Jurkat, Clone E6-1 (cell line): Measurements from ENCODE around the gene ADGRL3.
"Not testable (repeated sequence)": the region's sequence is repeated elsewhere in the genome, so short reads cannot be mapped to it uniquely, and the experiment has no call there.

Source experiments
- DNase-seq: peaks from one replicate; pipeline ENCODE4 v3.0.0-alpha.2; 2011; ENCODE audit warnings: low read depth, low spot score
- H3K4me3 ChIP-seq: 2 replicates; pipeline ENCODE4 v1.5.1; 2011; ENCODE audit warnings: mild to moderate bottlenecking, low read length, control low read depth, moderate library complexity

The ADGRL3 gene

GRCh38 chr4:61786211-61786610 is 586.1 kb downstream of the ADGRL3 start:
- no peak overlapping the region for H3K4me3 ChIP-seq
- DNase-seq = no peak

- DNase-seq = no peak
- no peak overlapping the region for H3K4me3 ChIP-seq
Observed at GRCh38 chr4:61795998-61796397, 595.9 kb downstream of the ADGRL3 start.

GRCh38 chr4:61799794-61800193 is 599.7 kb downstream of the ADGRL3 start:
- no peak overlapping the region for H3K4me3 ChIP-seq

GRCh38 chr4:61805227-61805626 is 605.1 kb downstream of the ADGRL3 start:
- DNase-seq = no peak
- no peak overlapping the region for H3K4me3 ChIP-seq

More at GRCh38 chr4:61799794-61800193, 599.7 kb downstream of the ADGRL3 start:
- no peak for DNase-seq

GRCh38 chr4:61805979-61806378 is 605.9 kb downstream of the ADGRL3 start:
- no peak overlapping the region for H3K4me3 ChIP-seq
- DNase-seq = no peak

- DNase-seq = no peak
- no peak overlapping the region for H3K4me3 ChIP-seq
Observed at GRCh38 chr4:61812171-61812570, 612.0 kb downstream of the ADGRL3 start.

GRCh38 chr4:61817071-61817470 is 616.9 kb downstream of the ADGRL3 start:
- no peak overlapping the region for H3K4me3 ChIP-seq
- no peak for DNase-seq

GRCh38 chr4:61820136-61820535 is 620.0 kb downstream of the ADGRL3 start:
- DNase-seq = no peak
- H3K4me3 ChIP-seq = no peak overlapping the region

GRCh38 chr4:61824454-61824853 is 624.3 kb downstream of the ADGRL3 start:
- no peak for DNase-seq
- H3K4me3 ChIP-seq = no peak overlapping the region

- DNase-seq = no peak
- H3K4me3 ChIP-seq = no peak overlapping the region
Observed at GRCh38 chr4:61827907-61828391, 627.8 kb downstream of the ADGRL3 start.

- no peak overlapping the region for H3K4me3 ChIP-seq
- no peak for DNase-seq
Observed at GRCh38 chr4:61828960-61829359, 628.8 kb downstream of the ADGRL3 start.

- no peak for DNase-seq
- no peak overlapping the region for H3K4me3 ChIP-seq
Observed at GRCh38 chr4:61831987-61832386, 631.9 kb downstream of the ADGRL3 start.

GRCh38 chr4:61837395-61837794 is 637.3 kb downstream of the ADGRL3 start:
- no peak overlapping the region for H3K4me3 ChIP-seq
- no peak for DNase-seq

GRCh38 chr4:61838072-61838471 is 637.9 kb downstream of the ADGRL3 start:
- DNase-seq = no peak
- no peak overlapping the region for H3K4me3 ChIP-seq

- DNase-seq = no peak
- no peak overlapping the region for H3K4me3 ChIP-seq
Observed at GRCh38 chr4:61841714-61842113, 641.6 kb downstream of the ADGRL3 start.

GRCh38 chr4:61851126-61851525 is 651.0 kb downstream of the ADGRL3 start:
- H3K4me3 ChIP-seq = no peak overlapping the region
- no peak for DNase-seq

- H3K4me3 ChIP-seq, DNase-seq: not testable (repeated sequence)
Observed at GRCh38 chr4:61852105-61852504, 652.0 kb downstream of the ADGRL3 start.

- H3K4me3 ChIP-seq = no peak overlapping the region
- DNase-seq = no peak
Observed at GRCh38 chr4:61853041-61853440, 652.9 kb downstream of the ADGRL3 start.

- DNase-seq = no peak
- no peak overlapping the region for H3K4me3 ChIP-seq
Observed at GRCh38 chr4:61860376-61860775, 660.2 kb downstream of the ADGRL3 start.

- DNase-seq = no peak
- H3K4me3 ChIP-seq = no peak overlapping the region
Observed at GRCh38 chr4:61864286-61864685, 664.2 kb downstream of the ADGRL3 start.

GRCh38 chr4:61866378-61867030 is 666.4 kb downstream of the ADGRL3 start:
- no peak for DNase-seq
- H3K4me3 ChIP-seq = no peak overlapping the region
